ENCODE results near the gene SMARCE1.

The SMARCE1 gene

DNA sequence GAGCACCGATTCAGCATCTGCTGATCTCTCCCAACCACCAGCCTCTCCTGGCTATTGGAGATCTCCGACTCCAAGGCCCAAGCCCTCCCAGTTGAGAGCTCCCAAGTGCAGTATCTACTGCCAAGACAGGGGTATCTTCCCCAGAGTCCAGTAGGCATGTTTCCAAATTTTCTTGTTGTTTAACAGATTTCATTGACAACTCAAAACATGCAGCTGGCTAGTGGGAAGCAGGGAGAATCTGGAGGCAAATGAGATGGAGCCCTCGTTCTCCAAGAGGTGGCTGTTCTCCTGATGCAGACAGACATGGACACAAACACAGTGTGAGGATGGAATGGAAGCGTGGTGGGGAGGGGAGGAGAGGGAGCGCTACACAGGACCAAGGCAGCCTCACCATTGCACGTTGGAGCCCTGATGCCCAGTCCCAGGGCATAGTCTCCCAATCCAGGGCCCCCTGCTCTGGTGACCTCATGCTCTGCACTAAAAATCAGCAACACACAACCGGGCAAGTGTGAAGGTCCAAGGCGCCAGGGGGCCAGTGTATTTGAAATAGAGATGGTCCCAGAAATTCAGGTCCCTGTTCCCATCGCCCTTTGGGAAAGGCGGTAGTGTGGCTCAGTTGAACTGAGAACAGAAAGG is 31.7 kb downstream of the SMARCE1 start:
- Histone ChIP-seq H2AFZ (ENCODE audit: low read depth, low read length) (no peak overlapping the region), H3K36me3 (ENCODE audit: insufficient read depth, low read length) (no peaks in the 10 kb centered on the region), H4K20me1 (ENCODE audit: insufficient read depth, low read length) (no peaks in the 10 kb centered on the region), H3K4me3 (ENCODE audit: low read depth in 1 of 2, low read length in 2 of 2) (no peak overlapping the region), H3K9ac (ENCODE audit: low read depth, low read length) (no peak overlapping the region), H3K9me3 (ENCODE audit: insufficient read depth, low read length, severe bottlenecking) (no peaks in the 10 kb centered on the region), H3K79me2 (ENCODE audit: insufficient read depth, low read length) (no peaks in the 10 kb centered on the region), H3K4me2 (ENCODE audit: insufficient read depth, low read length) (no peak overlapping the region), H3K27ac (ENCODE audit: low read length) (no peak overlapping the region), H3K4me1 (ENCODE audit: insufficient read depth, low read length) (no peaks in the 10 kb centered on the region), H3K27me3 (ENCODE audit: insufficient read depth, low read length, poor library complexity) (peaks cover 6% of the 10 kb centered on the region)
- ATAC-seq (ENCODE audit: insufficient read depth, low read depth) (no peak), DNase-seq (no peak)
- no peak for TF ChIP-seq EZH2 (IDR thresholded peaks at IDR 0.05; ENCODE audit: borderline replicate concordance, low read depth, low read length, severe bottlenecking)
- TF ChIP-seq, protein P1, sequence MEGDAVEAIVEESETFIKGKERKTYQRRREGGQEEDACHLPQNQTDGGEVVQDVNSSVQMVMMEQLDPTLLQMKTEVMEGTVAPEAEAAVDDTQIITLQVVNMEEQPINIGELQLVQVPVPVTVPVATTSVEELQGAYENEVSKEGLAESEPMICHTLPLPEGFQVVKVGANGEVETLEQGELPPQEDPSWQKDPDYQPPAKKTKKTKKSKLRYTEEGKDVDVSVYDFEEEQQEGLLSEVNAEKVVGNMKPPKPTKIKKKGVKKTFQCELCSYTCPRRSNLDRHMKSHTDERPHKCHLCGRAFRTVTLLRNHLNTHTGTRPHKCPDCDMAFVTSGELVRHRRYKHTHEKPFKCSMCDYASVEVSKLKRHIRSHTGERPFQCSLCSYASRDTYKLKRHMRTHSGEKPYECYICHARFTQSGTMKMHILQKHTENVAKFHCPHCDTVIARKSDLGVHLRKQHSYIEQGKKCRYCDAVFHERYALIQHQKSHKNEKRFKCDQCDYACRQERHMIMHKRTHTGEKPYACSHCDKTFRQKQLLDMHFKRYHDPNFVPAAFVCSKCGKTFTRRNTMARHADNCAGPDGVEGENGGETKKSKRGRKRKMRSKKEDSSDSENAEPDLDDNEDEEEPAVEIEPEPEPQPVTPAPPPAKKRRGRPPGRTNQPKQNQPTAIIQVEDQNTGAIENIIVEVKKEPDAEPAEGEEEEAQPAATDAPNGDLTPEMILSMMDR (IDR thresholded peaks at IDR 0.05; ENCODE audit: borderline replicate concordance, extremely low read depth, low read length, poor library complexity, severe bottlenecking): no peak

DNA sequence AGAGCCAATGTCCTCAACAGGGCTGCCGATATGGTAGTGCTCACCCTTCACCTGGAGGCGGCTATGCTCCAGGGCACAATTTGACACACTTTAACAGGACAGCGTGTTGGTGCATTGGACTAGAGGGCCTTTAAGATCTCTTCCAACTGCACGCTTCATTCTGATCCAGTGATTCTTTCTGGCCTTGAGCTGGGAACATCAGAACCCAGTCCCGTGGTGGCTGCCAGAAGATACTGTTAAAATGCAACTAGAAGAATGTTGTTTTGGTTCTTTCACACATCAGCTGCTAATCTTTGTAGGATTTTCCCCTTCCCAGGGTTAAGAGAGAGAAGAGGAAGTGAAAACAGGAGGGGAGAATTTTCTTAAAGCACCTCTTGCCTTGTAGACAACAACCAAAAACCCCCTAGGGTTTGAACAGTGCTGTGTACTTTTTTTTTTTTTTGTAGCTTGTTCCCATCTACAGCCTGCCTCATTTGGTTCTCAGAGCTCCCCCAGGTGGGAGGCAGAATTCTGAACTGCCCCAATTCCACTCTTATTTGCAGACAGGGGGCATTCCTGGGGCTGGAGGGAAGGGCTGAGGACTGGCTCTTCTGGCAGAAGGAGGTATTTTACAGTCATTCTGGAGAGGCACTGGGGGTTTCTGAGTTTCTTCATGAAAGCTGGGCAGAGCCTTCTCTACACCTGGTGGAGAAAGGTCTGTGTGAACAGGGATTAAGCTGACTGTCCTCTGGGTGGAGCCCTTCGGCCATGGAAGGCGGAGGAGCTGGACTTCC is 32.4 kb downstream of the SMARCE1 start:
- Histone ChIP-seq H3K4me3 (ENCODE audit: low read depth in 1 of 2, low read length in 2 of 2) (no peak overlapping the region), H3K27me3 (ENCODE audit: insufficient read depth, low read length, poor library complexity) (peaks cover 6% of the 10 kb centered on the region), H3K36me3 (ENCODE audit: insufficient read depth, low read length) (no peaks in the 10 kb centered on the region), H3K4me2 (ENCODE audit: insufficient read depth, low read length) (no peak overlapping the region), H3K27ac (ENCODE audit: low read length) (no peak overlapping the region), H3K9me3 (ENCODE audit: insufficient read depth, low read length, severe bottlenecking) (no peaks in the 10 kb centered on the region), H3K4me1 (ENCODE audit: insufficient read depth, low read length) (no peaks in the 10 kb centered on the region), H3K79me2 (ENCODE audit: insufficient read depth, low read length) (no peaks in the 10 kb centered on the region), H4K20me1 (ENCODE audit: insufficient read depth, low read length) (no peaks in the 10 kb centered on the region), H3K9ac (ENCODE audit: low read depth, low read length) (no peak overlapping the region), H2AFZ (ENCODE audit: low read depth, low read length) (no peak overlapping the region)
- TF ChIP-seq, protein P1 (IDR thresholded peaks at IDR 0.05; ENCODE audit: borderline replicate concordance, extremely low read depth, low read length, poor library complexity, severe bottlenecking): peak; percentile 17
- no peak for TF ChIP-seq EZH2 (IDR thresholded peaks at IDR 0.05; ENCODE audit: borderline replicate concordance, low read depth, low read length, severe bottlenecking)
- DNase-seq: no peak
- no peak for ATAC-seq (ENCODE audit: insufficient read depth, low read depth)

DNA sequence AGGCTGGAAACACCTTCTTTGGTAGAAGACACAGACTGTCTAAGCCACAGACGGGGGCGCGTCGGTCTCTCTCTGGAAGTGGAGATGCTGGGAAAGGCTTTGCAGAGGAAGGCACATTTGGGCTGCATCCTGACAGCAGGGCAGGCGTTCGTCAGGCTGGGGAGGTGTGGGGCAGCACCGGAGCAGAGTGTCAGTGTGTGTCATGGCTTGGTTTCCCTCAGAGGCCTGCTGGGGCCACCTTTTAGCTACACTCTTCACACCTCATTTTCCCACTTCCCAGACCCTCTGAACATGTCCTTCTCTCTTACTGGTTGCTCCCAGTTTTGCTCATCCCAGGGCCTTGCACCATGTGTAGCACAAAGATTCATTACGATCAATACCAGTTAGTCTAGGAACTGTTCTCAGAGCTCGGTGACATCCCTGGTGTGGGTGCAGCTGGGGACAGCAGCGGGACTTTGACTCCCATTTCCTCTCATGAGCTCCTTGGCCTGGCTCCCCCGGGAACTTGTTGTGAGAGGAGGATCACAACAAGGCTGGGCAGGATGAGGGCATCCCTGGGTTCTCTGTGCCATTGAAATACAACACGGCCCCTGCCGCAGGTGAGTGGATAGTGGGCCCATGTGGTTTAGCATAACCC is 33.1 kb downstream of the SMARCE1 start:
- no peak overlapping the region for H3K4me2 ChIP-seq (ENCODE audit: insufficient read depth, low read length)
- ATAC-seq (ENCODE audit: insufficient read depth, low read depth): no peak

More for the DNA sequence above, 33.1 kb downstream of the SMARCE1 start:
- Histone ChIP-seq H3K36me3 (ENCODE audit: insufficient read depth, low read length) (no peaks in the 10 kb centered on the region), H4K20me1 (ENCODE audit: insufficient read depth, low read length) (no peaks in the 10 kb centered on the region), H3K27me3 (ENCODE audit: insufficient read depth, low read length, poor library complexity) (peaks cover 6% of the 10 kb centered on the region), H3K27ac (ENCODE audit: low read length) (no peak overlapping the region), H3K4me1 (ENCODE audit: insufficient read depth, low read length) (no peaks in the 10 kb centered on the region), H3K79me2 (ENCODE audit: insufficient read depth, low read length) (no peaks in the 10 kb centered on the region), H2AFZ (ENCODE audit: low read depth, low read length) (no peak overlapping the region), H3K9me3 (ENCODE audit: insufficient read depth, low read length, severe bottlenecking) (no peaks in the 10 kb centered on the region), H3K4me3 (ENCODE audit: low read depth in 1 of 2, low read length in 2 of 2) (no peak overlapping the region), H3K9ac (ENCODE audit: low read depth, low read length) (no peak overlapping the region)
- no peak for TF ChIP-seq EZH2 (IDR thresholded peaks at IDR 0.05; ENCODE audit: borderline replicate concordance, low read depth, low read length, severe bottlenecking)
- no peak for DNase-seq
